Activated naive CD4-positive, alpha-beta T cell treated with anti-CD3 and anti-CD28 coated beads for 36 hours (primary cell): ENCODE data around the gene CDC42EP1. TPM values are rescaled to one million over a fixed set of nuclear protein-coding genes. Genes with fewer than 3 reads are reported as not detected.

ENCODE experiments used
- CTCF ChIA-PET: fragments of 350-600 bp; sonication (Branson Sonifier 250); formaldehyde crosslinking; loops from one replicate; lab custom pipeline; 2021; ENCODE audit warnings: antibody characterized with exemption; lab: Charles Lee
- DNase-seq: peaks from one replicate; pipeline ENCODE4 v3.0.0-alpha.2; 2020
- H3K27ac Mint-ChIP-seq: one replicate; pipeline ENCODE4 v1.8.0; 2021; ENCODE audit warnings: mild to moderate bottlenecking, mixed read lengths
- H3K27me3 Mint-ChIP-seq: one replicate; pipeline ENCODE4 v1.8.0; 2021; ENCODE audit warnings: low read depth, mixed read lengths
- H3K36me3 Mint-ChIP-seq: one replicate; pipeline ENCODE4 v1.8.0; 2021; ENCODE audit warnings: low read depth, mixed read lengths
- H3K4me1 Mint-ChIP-seq: one replicate; pipeline ENCODE4 v1.8.0; 2021; ENCODE audit warnings: low read depth, mixed read lengths
- H3K4me3 Mint-ChIP-seq: one replicate; pipeline ENCODE4 v1.8.0; 2021; ENCODE audit warnings: mild to moderate bottlenecking, moderate library complexity, mixed read lengths
- H3K9me3 Mint-ChIP-seq: one replicate; pipeline ENCODE4 v1.8.0; 2021; ENCODE audit warnings: mixed read lengths
- intact Hi-C: fragments of 100-400 bp; cut with micrococcal nuclease; formaldehyde crosslinking; loops from one replicate; pipeline ENCODE4 v1.15.1; 2023
- total RNA-seq, 2 experiments: library from RNA; stranded (reverse); gene quantifications; one replicate each; pipeline ENCODE4 v1.2.3, GENCODE V29; 2021

CDC42EP1 gene
- total RNA-seq, 2 experiments from 2014 or later: 1.9 to 2.8 TPM

GRCh38 chr22:37553725-37554124 is 6.6 kb upstream of the CDC42EP1 start:
- Mint-ChIP-seq H3K36me3 (no peaks in the 10 kb centered on the region), H3K4me3 (no peak overlapping the region), H3K9me3 (no peaks in the 10 kb centered on the region), H3K27ac (no peak overlapping the region), H3K4me1 (no peaks in the 10 kb centered on the region), H3K27me3 (peaks cover 3% of the 10 kb centered on the region)
- intact Hi-C loops: no loop called here
- no peak for DNase-seq
- CTCF ChIA-PET: interaction anchor here (16.8 kb wide), 1 partner anchor 10 kb away, joined by 496 read pairs; the partner anchor contains the start of gene CDC42EP1

DNA sequence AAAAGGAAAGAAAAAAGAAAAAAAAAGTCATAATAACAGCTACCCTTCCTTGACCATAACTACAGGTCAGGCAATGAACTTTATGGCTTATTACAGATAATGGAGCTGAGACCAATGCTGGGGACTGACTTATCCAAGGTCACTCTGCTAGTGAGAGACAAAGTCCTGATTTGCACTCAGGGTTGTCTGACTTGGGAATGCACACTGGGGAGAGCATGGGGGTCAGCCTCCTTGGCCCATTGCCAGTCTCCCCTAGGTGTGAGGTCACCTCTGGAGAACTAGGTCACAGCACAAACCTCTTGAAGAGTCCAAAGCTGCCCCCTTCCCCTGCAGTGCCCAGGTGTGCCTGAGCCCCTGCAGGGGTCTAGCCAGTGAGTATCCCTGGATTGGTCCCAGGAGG is 5.3 kb upstream of the CDC42EP1 start:
- no peak overlapping the region for H3K27ac Mint-ChIP-seq
- H3K4me1 Mint-ChIP-seq: no peaks in the 10 kb centered on the region
- no peak overlapping the region for H3K4me3 Mint-ChIP-seq
- no peak for DNase-seq
- intact Hi-C loops: no loop called here
- H3K36me3 Mint-ChIP-seq: no peaks in the 10 kb centered on the region
- H3K27me3 Mint-ChIP-seq: peaks cover 9% of the 10 kb centered on the region
- CTCF ChIA-PET: interaction anchor here (0.7 to 1.5 kb wide), 3 partner anchors 9 to 12 kb away, joined by 3 to 6 read pairs (median 3); no protein-coding TSS in a partner anchor
- H3K9me3 Mint-ChIP-seq: no peaks in the 10 kb centered on the region

DNA sequence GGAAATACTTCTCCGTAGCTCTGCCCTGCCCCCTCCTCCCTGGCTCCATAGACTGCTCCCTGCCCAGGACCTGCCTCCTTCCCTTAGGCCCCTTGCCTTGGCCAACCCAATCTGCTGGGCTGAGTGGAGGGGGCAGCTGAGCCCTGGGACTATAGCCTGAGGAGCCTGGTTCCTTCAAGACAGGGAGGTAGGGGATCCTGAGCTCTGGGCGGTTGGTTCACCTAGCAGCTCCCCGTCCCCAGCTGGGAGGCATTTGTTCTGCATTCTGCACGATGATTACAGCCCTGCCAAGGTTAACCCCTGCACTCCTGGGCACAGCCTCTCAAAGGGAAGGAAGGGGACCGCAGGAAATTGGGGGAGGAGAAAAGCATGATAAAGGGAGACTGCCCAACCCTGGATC is 3.6 kb upstream of the CDC42EP1 start:
- CTCF ChIA-PET: interaction anchor here (0.6 to 16.1 kb wide), 2 partner anchors 11 to 36 kb away, joined by 4 to 496 read pairs; no protein-coding TSS in a partner anchor
- Mint-ChIP-seq H3K27ac (no peak overlapping the region), H3K4me1 (peaks cover 5% of the 10 kb centered on the region), H3K4me3 (no peak overlapping the region), H3K36me3 (no peaks in the 10 kb centered on the region), H3K9me3 (no peaks in the 10 kb centered on the region), H3K27me3 (peaks cover 18% of the 10 kb centered on the region)
- no peak for DNase-seq
- intact Hi-C loops: no loop called here

DNA sequence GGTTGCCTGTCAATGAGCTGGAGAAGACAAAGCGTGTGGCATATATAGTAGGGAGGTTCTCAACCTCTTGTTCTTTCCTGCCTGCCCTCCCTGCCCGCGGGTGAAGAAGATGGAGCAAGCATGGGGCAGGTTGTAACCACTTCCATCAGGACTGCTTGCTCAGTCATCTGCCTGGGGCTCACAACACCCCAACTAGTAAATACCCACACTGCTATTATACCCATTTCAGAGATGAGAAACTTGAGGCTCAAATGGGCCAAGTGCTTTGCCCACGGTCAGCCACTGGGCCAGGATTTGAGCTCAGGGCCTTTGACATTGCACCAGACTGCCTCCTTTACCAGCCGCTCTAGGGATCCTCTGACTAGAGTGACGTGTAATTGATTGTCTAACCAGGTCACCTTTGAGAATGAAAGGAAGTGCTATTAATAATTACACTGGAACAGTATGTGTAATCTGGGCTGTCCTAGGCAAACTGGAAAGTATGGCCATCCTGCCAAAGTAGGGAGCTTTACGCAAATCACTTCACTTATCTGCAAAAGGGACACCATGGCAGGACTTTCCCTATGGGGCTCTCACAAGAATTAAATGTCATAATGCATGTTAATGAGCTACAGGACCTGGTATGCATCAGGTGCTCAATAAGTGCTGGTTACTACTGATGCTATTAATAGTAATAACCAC is 2.8 kb upstream of the CDC42EP1 start:
- peaks cover 25% of the 10 kb centered on the region for H3K27me3 Mint-ChIP-seq
- no peak overlapping the region for H3K27ac Mint-ChIP-seq
- no peaks in the 10 kb centered on the region for H3K36me3 Mint-ChIP-seq
- no peaks in the 10 kb centered on the region for H3K9me3 Mint-ChIP-seq
- CTCF ChIA-PET: interaction anchor here (1.1 to 16.1 kb wide), 3 partner anchors 10 to 35 kb away, joined by 4 to 496 read pairs (median 19); no protein-coding TSS in a partner anchor
- intact Hi-C loops: no loop called here
- no peak overlapping the region for H3K4me3 Mint-ChIP-seq
- DNase-seq: no peak
- peaks cover 11% of the 10 kb centered on the region for H3K4me1 Mint-ChIP-seq

DNA sequence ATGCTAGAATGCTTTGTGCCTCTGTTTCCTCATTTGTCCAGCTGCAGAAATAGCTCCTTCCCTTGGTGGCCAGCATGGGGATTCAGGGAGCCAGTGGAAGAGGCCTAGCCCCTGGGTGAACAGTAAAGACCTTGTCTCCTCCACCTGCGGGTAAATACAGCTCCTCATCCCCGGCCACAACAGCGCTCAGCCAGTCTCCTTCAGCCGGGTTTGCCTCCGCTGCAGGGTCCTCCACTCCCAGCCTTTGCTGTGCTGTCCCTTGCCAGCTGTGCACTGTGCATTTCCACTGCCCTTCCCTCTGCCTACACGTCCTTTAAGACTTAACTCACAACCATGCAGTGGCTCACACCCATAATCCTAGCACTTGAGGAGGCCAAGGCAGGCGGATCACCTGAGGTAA is 1.5 kb upstream of the CDC42EP1 start:
- peaks cover 33% of the 10 kb centered on the region for H3K27me3 Mint-ChIP-seq
- no peak overlapping the region for H3K4me3 Mint-ChIP-seq
- peaks cover 11% of the 10 kb centered on the region for H3K4me1 Mint-ChIP-seq
- no peaks in the 10 kb centered on the region for H3K9me3 Mint-ChIP-seq
- no peak overlapping the region for H3K27ac Mint-ChIP-seq
- H3K36me3 Mint-ChIP-seq: no peaks in the 10 kb centered on the region
- no peak for DNase-seq
- intact Hi-C loops: no loop called here
- CTCF ChIA-PET: interaction anchor here (2.2 to 16.1 kb wide), 2 partner anchors 8 to 13 kb away, joined by 19 to 496 read pairs; no protein-coding TSS in a partner anchor

DNA sequence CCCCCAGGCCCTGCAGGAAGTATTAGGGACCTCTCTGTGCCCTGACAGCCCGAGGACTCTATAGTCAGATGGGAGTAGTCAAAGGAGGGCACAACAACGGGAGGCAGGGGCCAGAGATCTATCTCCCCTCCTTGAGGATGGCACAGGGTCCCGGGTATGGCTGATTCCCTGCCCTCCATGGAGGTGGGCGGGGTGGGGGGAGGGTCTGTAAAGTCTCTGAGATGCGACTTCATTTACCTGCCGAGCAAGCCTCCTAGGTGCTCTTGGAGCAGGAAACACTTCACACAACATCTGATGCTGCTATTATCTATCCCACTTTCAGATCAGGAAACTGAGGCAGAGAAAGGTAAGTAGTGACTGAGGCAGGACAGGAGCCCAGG is 769 bp upstream of the CDC42EP1 start:
- intact Hi-C loops: no loop called here
- DNase-seq: no peak
- peak overlapping the region; percentile 52 for H3K4me3 Mint-ChIP-seq
- H3K4me1 Mint-ChIP-seq: peaks cover 13% of the 10 kb centered on the region
- no peaks in the 10 kb centered on the region for H3K9me3 Mint-ChIP-seq
- peaks cover 33% of the 10 kb centered on the region for H3K27me3 Mint-ChIP-seq
- no peaks in the 10 kb centered on the region for H3K36me3 Mint-ChIP-seq
- CTCF ChIA-PET: interaction anchor here (1.1 to 16.1 kb wide), 2 partner anchors 14 to 68 kb away, joined by 3 to 496 read pairs; no protein-coding TSS in a partner anchor
- H3K27ac Mint-ChIP-seq: no peak overlapping the region

- CTCF ChIA-PET: interaction anchor here (1.2 to 16.1 kb wide), 5 partner anchors 10 to 75 kb away, joined by 3 to 496 read pairs (median 9); partner anchors contain the start of gene MFNG
- Mint-ChIP-seq H3K4me1 (peaks cover 13% of the 10 kb centered on the region), H3K9me3 (no peaks in the 10 kb centered on the region), H3K4me3 (peak overlapping the region; percentile 62), H3K36me3 (no peaks in the 10 kb centered on the region), H3K27me3 (peaks cover 33% of the 10 kb centered on the region), H3K27ac (no peak overlapping the region)
- intact Hi-C loops: no loop called here
- no peak for DNase-seq
These were observed 430 bp downstream of the CDC42EP1 start for GRCh38 chr22:37560608-37561211.

DNA sequence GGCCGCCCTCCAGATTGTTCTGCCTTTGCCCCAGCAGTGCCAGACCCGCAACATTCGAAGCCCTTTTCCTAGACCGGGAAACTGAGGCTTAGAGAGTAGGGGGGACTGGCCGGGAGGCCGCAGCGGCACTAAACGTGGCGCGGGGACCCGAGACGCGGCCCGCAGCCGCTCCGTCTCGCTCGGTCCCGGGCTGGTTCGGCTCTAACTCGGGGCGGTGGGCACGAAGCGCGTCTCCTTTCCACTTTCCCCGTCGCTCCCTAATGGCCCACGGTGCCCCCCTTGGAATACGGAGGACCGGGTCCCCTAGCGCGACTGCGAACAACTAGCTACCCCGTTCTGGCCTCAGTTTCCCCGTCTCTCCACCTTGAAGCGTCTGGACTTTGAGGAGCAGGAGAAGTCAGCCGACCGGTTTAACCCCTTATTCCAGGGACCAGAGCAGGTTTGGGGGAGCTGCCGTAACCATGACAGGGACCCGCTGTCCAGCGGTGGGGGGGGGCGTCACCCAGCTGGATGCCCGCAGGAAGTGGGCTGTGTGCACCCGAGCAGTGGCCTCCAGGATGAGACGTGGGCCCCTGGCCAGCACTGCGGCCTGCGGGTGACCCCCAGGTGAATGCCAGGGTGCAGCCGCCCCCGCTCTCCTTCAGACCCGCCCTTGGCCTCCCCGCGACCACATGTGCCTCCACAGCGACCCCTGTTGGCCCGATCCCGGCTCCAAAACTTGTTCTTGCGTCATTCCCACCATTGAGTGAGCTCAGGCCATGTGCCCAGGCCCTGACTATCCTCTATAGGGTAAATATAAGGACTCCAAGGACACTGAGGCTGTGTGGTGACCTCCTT is 1.1 kb downstream of the CDC42EP1 start:
- peak; percentile 92 for DNase-seq
- Mint-ChIP-seq H3K4me3 (peak overlapping the region; percentile 62), H3K36me3 (no peaks in the 10 kb centered on the region), H3K27me3 (peaks cover 33% of the 10 kb centered on the region), H3K4me1 (peaks cover 19% of the 10 kb centered on the region), H3K9me3 (no peaks in the 10 kb centered on the region), H3K27ac (no peak overlapping the region)
- CTCF ChIA-PET: interaction anchor here (0.6 to 16.1 kb wide), 11 partner anchors 9 to 624 kb away, joined by 3 to 496 read pairs (median 3); partner anchors contain the start of gene MFNG
- intact Hi-C loops: no loop called here

GRCh38 chr22:37562049-37562875 is 2.0 kb downstream of the CDC42EP1 start:
- CTCF ChIA-PET: interaction anchor here (0.6 to 16.1 kb wide), 12 partner anchors 8 to 623 kb away, joined by 3 to 496 read pairs (median 4); partner anchors contain the start of gene MFNG
- intact Hi-C loops: no loop called here
- no peaks in the 10 kb centered on the region for H3K36me3 Mint-ChIP-seq
- DNase-seq: no peak
- H3K27ac Mint-ChIP-seq: no peak overlapping the region
- no peaks in the 10 kb centered on the region for H3K9me3 Mint-ChIP-seq
- H3K4me1 Mint-ChIP-seq: peaks cover 26% of the 10 kb centered on the region
- peak overlapping the region; percentile 62 for H3K4me3 Mint-ChIP-seq
- H3K27me3 Mint-ChIP-seq: peaks cover 33% of the 10 kb centered on the region

DNA sequence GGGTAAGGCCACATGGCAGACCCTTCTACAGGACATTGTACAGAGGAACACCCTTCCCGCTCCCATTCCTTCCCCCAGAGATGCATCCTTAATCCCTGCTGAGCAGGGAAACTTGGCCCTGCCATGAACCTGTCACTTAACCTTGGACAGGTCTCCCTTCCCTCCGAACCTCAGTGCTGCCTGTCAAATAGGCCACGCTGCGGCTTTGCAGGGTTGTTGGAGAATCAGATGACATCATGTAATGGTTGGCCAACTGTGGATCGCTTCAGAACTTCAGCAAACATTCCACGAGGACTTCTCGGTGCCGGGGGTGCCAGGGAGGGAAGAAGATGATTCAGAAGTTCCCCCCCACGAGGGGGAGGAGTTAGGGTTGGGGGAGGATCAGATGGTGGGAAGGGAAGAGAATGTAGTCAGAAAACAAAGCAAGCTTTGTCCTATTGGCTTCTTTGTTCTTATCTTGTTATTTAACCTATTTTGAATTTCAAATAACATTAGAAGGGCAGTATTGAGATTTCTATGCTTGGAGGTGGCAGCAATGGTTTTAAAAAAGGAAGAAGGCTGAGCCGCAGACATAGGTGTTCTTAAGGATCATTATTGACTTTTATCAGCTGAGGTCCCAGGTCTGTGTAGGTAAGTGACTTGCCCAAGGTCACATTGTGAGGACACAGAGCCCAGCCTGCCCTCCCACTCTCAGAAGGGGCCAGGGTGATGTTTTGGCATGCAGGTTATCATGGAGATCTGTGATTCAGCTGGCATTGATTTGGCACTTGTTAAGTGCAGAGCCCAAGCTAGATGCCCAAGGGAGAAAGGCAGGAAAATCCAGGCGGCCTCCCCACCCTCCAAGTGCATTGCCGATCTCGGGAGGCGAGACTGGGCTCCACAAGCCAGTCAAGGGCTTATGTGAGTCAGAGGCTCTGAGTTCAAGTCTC is 3.1 kb downstream of the CDC42EP1 start:
- Mint-ChIP-seq H3K36me3 (no peaks in the 10 kb centered on the region), H3K27me3 (peaks cover 30% of the 10 kb centered on the region), H3K27ac (no peak overlapping the region), H3K4me3 (no peak overlapping the region), H3K9me3 (no peaks in the 10 kb centered on the region), H3K4me1 (peaks cover 32% of the 10 kb centered on the region)
- CTCF ChIA-PET: interaction anchor here (0.6 to 16.1 kb wide), 7 partner anchors 10 to 91 kb away, joined by 3 to 496 read pairs (median 6); partner anchors contain the start of gene MFNG
- no peak for DNase-seq
- intact Hi-C loops: no loop called here
